Dedifferentiated amniotic fluid mesenchymal stem cell (primary cell): Measurements from ENCODE around the gene SERTAD3.
"Not testable (repeated sequence)": the region's sequence is repeated elsewhere in the genome, so short reads cannot be mapped to it uniquely, and the experiment has no call there.

Experiments used
- DNase-seq: peaks from one replicate; pipeline ENCODE4 v3.0.0-alpha.2; 2016; ENCODE audit errors: extremely low spot score

Gene SERTAD3

DNA sequence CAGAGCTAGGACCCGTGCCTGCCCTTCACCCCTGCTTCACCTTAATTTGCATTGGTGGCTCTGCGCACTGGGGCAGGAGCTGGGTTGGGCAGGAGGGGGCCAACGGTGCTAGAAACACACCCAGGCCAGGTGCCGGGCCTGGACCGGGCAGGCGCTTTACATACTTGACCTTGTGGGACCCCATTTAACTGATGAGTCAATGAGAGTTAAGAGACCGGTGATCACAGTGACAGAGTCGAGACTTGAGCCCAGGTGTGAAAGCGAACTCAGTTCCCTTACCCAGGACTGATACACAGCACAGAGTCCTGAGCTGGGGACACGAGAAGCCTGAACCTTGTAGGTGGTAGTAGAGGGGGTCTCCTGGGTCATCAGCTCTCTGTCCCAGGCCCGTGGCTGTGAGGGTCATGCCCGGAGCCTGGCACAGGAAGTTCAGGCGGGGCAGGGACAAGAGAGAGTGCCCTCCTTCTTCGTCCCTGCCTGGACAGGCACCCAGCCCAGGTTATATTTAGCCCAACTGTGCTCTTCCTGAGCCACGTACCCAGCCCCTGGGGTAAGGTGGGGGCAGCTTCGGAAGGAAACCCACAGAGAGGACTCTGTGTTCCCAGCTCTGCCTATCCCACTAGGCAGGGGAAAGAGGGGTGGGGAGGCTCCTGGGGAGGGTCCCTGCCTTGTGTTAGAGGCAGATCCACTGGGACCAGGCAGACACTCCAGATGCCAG lies 32.9 kb downstream of the SERTAD3 start:
- DNase-seq: no peak

DNA sequence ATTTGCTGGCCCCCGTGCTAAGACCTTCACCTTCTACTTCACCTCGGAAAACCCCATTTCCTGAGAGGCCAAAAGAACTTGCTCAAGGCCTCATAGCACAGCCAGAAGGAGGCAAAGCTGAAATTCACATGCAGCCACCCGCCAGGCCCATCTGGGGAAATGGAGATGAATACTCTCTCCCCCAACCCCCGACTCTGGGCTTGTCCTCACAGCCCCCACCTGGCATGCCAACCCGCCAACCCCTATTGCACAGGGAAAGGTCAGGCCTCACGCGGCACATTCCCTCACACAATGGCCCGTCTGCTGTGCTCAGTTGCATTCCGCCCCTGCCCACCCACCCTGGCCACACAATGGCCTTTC lies 34.1 kb downstream of the SERTAD3 start:
- DNase-seq: no peak

DNA sequence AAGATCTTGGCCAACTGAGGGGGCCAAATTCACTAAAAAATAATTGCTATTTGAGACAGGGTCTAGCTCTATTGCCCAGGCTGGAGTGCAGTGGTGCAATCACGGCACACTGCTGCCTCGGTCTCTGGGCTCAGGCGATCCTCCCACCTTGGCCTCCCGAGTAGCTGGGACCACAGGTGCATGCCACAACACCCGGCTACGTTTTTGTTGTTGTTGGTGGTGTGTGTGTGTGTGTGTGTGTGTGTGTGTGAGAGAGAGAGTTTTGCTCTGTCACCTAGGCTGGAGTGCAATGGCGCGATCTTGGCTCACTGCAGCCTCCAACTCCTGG lies 35.6 kb downstream of the SERTAD3 start:
- DNase-seq: not testable (repeated sequence)

DNA sequence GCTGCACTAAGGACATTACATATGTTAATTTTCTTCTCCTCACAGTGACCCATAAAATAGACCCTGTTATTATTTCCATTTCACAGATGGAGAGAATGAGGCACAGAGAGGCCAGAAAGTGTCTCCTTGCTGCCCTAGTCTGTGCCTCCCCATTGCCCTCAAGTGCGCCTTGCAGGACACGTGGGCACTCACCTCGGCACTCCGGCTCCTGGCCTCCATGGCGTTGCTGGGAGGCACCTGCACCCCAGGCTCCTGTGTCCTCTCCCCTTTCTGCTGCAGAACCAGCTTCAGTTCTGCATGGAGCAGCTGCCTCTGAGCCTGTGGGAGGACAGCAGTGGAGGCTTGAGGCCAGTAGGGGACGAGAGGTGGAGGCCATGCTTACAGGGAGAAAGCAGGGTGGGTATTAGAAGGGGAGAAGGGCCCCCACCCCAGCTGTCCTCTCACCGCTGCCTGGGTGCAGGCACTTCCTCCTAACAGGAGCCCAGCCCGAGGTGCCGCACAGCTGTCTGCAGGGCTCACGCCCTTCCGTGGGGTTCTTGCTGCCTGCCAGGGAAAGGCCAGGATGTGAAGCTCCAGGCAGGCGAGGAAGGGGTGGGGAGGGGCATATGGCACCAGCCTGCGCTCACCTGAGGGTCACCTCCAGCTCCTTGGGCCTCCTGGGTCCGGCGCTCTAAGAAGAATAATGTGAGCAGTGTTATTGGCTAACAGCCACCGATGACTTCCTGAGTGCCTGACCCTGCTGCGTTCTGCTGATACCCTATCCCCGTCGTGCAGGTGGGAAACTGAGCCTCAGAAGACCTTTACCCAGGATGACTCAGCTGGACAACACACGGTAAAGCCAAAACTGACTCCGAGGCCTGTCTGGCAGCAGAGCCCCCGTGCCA lies 36.2 kb downstream of the SERTAD3 start:
- DNase-seq: no peak

DNA sequence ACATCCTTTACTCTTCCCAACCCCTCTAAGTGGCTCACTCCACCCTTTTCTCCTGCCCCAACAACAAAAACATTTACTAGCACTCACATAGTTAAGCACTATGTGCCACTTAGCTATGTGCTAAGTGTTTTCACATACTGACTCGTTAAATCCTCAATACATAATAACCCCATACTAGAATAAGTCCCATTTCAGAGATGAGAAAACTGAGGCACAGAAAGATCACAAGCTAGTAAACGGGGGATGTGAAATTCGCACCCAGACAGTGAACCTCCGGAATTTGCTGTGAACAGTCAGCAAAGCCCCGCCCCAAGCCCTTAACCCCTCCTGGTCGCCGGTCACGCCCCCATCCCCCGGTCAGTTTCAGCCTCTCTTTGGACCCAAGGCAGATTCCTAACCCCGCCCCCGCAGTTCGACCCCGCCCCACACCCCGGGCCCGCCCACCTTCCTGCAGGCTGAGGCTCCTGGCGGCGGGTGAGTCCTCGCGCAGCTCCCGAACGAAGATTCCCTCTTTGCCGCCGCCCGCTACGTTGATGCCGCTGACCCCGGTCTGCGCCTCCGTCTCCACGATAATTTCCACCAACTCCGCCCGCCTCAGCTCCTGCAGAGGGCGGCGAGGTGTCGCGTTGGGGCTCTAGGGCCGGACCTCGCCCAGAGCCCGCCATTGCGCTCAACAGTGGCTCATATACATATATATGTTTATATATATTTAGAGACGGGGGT lies 40.7 kb downstream of the SERTAD3 start:
- peak; percentile 46 for DNase-seq

DNA sequence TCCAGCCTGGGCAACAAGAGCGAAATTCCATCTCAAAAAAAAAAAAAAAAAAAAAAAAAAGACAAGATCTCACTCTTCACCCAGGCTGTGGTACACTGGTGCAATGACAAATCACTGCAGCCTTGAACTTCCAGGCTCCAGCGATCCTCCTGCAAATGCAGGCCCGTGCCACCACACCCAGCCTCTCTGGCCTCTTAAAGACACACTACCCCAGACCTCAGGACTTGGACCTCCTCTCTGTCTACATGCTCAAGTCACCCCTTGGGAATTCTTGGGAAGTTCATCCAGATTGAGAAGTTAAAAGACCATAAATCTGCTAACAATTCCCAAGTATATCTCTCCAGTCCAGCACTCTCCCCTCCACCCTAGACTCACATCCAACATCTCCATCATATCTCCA lies 43.6 kb downstream of the SERTAD3 start:
- DNase-seq: no peak

DNA sequence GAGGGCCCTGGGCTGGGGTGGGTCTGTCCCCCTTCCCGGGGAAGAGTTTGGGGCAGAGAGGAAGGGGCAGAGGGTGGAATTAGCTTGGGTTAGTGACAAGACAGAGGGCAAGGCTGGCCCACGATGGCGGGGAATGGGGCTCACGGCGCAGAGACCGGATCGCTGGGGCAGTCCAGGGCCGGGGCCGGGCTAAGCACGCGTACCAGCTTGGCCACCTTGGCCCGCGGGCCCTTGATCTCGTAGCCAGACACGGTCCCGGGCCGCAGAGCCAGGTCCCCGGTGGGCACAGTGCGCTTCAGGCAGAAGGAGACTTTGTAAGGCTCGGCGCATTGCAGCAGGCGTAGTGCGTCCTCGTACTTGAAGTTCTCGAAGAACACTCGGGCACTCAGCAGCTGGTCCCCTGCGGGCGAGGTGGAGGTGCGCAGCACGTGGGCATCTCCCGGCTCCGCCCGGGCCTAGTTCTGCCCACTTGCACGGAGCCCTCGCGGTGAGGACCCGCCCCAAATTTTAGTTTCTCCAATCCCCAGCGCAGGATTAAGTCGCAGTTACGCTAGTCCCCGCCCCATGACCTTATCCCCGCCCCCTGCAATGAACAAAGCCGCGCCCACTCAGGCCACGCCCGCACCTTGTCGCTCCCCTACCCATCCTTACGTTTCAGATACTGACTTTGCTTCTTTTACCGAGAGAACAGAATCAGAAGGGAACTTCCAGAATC lies 45.6 kb downstream of the SERTAD3 start:
- no peak for DNase-seq

DNA sequence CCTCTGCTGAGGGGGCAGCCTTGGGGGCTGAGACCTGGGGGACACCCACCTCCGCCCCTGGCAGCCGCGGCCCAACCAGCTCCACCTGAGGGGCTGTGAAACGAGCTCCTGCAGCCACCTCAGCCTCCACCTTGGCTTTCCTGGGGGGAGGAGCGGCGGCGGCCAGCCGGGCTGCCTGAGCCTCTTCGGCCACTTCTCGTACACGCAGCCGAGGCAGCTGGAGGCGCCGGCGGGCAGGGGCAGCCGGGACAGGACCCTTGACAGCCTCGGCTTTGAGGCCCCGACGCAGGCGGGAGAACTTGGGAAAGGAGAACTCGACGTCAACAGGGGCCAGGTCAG lies 46.6 kb downstream of the SERTAD3 start:
- DNase-seq: no peak

DNA sequence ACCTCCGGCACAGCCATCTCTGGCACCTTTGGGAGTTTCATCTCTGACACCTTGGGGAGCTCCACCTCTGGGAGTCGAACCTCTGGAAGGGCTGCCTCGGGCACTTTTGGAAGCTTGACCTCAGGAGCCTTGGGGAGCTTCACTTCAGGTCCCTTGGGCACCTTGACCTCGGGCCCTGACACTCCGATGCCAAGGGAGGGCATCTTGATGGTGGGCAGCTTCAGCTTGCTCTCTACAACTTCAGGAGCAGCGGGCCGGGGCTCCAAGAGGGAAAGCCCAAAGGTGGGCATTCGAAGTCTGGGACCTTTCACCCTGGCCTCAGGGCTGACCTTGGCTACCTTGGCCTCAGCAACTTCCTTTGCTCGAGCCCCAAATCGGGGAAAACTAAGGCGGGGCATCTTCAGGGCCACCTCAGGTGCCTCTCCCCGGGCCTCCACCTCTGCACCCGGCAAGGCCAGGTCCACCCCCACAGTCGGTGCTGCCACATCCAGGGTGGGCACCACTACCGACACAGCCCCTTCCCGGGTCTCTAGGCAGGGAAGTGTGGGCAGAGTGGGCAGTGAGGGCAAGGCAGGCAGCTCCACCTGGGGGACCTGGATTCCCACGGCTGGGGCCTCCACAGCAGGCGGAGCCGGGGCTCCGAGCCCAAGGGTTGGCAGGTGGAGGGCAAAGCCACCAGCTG lies 47.1 kb downstream of the SERTAD3 start:
- no peak for DNase-seq

DNA sequence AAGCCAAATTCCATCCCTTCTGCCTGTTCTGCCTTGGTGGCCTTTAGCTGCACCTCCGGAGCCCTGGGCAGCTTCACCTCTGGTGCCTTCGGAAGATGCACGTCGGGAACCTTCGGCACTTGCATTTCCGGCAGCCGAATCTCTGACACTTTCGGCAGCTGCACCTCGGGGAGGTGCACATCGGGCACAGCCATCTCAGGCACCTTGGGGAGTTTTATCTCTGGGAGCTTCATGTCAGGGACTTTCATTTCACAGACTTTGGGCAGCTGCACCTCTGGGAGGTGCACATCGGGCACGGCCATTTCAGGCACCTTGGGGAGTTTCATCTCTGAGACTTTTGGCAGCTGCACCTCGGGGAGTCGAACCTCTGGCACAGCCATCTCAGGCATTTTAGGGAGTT lies 48.2 kb downstream of the SERTAD3 start:
- no peak for DNase-seq

DNA sequence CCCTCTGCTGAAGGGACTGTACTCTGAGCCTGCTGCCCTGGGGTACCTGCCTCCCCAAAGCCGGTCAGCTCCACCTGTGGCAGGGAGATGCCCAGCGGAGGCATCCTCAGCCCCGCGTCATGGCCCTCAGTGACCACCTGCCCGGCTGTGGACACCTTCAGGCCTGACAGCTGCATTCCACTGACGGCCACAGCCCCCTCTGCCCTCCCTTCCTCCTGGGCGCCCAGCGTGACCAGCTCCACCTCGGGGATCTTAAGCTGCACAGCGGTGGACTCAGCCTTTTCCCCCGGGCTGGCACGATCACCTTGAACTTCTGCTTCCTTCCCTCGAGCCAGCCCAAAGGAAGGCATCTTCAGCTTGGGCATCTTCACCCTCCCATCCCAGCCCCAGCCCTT lies 49.3 kb downstream of the SERTAD3 start:
- no peak for DNase-seq

DNA sequence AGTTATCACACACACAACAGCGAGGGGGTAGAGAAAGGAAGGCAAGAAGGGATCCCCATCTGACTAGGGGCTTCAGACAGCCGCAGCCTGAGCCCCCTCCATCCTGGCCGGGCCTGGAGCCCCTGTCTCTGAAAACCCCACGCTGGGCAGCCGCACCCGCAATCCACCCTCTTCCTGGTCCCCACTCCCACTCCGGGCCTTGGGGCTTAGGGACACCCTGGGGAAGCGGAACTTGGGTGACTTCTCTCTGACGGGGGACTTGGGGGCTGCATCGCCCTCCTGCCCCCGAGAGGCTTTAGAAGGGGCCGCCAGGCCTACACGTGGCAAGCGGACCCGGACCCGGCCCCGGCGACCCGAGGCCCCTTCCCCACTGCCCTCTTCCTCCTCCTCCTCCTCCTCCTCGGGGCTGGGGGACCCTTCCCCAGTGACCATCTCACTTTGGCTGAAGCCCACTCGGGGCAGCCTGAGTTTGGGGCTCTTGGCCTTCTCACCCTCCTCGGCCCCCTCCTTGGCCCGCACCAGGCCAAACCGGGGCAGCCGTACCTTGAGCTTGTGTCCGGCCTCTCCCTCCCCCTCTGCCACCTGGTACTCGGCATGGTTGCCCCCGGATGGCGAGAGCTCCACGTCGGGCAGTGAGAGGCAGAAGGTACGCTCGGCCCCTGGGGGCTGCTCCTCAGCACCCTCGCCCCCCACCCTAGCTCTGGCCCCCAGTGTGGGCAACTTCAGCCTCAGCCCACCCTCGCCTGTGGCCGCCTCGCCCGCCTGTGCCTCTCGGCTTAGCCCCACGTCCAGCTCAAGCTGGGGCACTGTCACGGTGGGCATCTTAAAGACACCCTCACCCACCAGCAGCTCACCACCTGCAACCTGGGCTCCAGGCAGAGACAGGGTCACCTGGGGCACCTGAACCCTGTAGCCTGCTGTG lies 50.0 kb downstream of the SERTAD3 start:
- DNase-seq: no peak

DNA sequence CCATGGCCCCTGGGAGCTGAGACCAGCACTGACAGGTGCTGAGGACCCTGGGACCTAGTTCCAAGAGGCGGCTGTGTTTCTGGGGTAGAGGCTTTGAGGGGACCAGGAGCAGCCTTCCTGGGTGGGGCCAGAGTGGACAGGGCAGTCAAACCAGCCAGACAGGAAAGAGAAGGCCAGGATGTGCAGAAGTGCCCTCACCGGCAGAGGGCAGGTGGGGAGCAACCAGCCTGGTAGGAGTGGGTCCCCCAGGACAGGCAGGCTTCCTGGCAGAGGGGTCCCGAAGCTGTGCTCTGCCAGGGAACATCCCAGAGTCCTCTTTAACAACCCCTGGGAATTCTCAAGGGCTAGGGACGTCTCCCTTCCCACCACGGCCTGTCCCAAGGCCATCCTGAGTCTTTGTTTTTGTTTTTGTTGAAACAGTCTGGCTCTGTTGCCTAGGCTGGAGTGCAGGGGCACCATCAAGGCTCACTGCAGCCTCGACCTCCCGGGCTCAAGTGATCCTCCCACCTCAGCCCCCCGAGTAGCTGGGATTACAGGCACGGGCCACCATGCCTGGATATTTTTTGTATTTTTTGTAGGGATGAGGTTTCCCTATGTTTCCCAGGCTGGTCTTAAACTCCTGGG lies 51.1 kb downstream of the SERTAD3 start:
- no peak for DNase-seq

DNA sequence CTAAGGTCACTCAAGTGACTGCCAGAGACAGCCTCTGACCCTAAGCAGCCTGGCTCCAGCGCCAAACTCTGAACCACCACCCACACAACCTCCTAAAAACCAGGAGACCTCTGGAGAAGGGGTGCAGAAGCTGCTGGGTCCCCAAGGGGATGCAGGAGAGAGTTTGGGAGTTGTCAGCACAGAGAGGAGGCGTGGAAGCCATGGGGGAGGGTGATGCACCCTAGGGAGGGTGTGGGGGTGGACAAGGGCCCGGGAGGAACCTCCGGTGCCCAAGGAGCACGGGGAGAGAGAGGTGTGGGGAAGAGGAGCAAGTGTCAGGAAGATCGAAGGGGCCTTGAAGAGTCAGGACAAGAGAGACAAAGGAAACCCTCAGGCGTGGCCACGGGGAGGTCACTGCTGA lies 52.0 kb downstream of the SERTAD3 start:
- no peak for DNase-seq
